T-helper 2 cell treated with Interferon-gamma antibody and Interleukin-4, amounts not matched to agents 5 μg/mL and 100 μg/mL, for 36 hours (primary cell): ENCODE measurements around the gene MYL6B.

Source experiments
- DNase-seq: peaks from one replicate; pipeline ENCODE4 v3.0.0; 2021; ENCODE audit warnings: low spot score
- H3K27ac Mint-ChIP-seq: one replicate; pipeline ENCODE4 v1.8.0; 2021; ENCODE audit warnings: mild to moderate bottlenecking, mixed read lengths
- H3K27me3 Mint-ChIP-seq: one replicate; pipeline ENCODE4 v1.8.0; 2021; ENCODE audit warnings: low read depth, mixed read lengths
- H3K36me3 Mint-ChIP-seq: one replicate; pipeline ENCODE4 v1.8.0; 2021; ENCODE audit warnings: low read depth, mixed read lengths
- H3K4me1 Mint-ChIP-seq: one replicate; pipeline ENCODE4 v1.8.0; 2021; ENCODE audit warnings: low read depth, mixed read lengths
- H3K4me3 Mint-ChIP-seq: one replicate; pipeline ENCODE4 v1.8.0; 2022; ENCODE audit warnings: mild to moderate bottlenecking, moderate library complexity, mixed read lengths
- H3K9me3 Mint-ChIP-seq: one replicate; pipeline ENCODE4 v1.8.0; 2021; ENCODE audit warnings: mixed read lengths

Gene MYL6B

DNA sequence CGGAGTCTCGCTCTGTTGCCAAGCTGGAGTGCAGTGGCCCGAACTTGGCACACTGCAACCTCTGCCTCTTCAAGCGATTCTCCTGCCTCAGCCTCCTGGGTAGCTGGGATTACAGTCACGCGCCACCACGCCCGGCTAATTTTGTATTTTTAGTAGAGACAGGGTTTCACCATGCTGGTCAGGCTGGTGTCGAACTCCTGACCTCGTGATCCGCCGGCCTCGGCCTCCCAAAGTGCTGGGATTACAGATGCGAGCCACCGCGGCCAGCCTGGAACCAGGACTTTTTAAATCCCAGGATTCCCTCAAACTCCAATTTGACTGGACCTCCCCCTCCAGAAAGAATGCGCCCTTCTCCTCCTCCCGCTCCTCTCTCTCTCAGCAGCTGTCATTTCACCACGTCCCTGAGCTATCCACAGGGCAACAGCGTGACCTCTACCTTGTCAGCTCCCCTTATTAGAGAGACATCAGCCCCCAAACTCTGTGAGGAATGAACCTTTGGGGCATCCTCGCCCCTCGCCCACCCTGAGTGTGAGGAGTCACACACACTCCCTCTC lies 22.4 kb upstream of the MYL6B start:
- peak overlapping the region; percentile 94 for H3K4me3 Mint-ChIP-seq
- no peaks in the 10 kb centered on the region for H3K27me3 Mint-ChIP-seq
- DNase-seq = no peak
- H3K27ac Mint-ChIP-seq = peak overlapping the region; percentile 91
- peaks cover 58% of the 10 kb centered on the region for H3K4me1 Mint-ChIP-seq
- peaks cover 58% of the 10 kb centered on the region for H3K36me3 Mint-ChIP-seq
- peaks cover 6% of the 10 kb centered on the region for H3K9me3 Mint-ChIP-seq

DNA sequence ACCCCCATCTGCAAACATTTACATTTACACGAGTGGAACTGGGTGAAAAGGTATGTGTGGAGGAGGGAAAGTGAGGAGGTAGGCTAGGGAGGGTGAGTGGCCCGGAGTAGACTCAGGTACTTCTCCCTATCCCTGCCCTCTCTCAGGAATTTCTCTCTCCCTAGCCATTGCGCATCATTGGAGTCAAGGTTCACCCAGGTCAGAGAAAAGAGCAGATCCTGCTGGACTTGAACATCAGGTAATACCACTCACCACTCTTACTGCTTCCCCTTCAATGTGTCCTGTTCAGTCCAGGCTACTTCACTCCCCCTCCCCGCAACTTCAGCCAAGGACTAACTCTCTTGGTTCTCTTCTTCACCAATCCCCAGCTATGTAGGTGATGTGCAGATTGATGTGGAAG lies 21.5 kb upstream of the MYL6B start:
- H3K36me3 Mint-ChIP-seq = peaks cover 64% of the 10 kb centered on the region
- H3K4me1 Mint-ChIP-seq = peaks cover 56% of the 10 kb centered on the region
- H3K27ac Mint-ChIP-seq = peak overlapping the region; percentile 62
- no peaks in the 10 kb centered on the region for H3K27me3 Mint-ChIP-seq
- DNase-seq = no peak
- peak overlapping the region; percentile 94 for H3K4me3 Mint-ChIP-seq
- H3K9me3 Mint-ChIP-seq = peaks cover 6% of the 10 kb centered on the region

DNA sequence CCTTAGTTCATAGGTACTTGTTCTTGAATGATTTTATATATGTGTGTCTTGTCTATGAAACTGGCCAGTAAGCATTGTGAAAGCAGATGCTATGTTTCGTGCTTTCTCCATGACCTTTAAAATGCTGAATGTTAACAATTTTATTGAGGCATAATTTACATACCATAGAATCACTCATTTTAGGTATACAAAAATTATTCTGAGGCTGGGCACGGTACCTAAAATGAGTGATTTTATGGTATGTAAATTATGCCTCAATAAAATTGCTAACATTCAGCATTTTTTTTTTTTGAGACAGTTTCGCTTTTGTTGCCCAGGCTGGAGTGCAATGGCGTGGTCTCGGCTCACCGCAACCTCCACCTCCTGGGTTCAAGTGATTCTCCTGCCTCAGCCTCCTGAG lies 17.5 kb upstream of the MYL6B start:
- H3K9me3 Mint-ChIP-seq = peaks cover 6% of the 10 kb centered on the region
- DNase-seq = no peak
- no peaks in the 10 kb centered on the region for H3K27me3 Mint-ChIP-seq
- peaks cover 89% of the 10 kb centered on the region for H3K36me3 Mint-ChIP-seq
- peaks cover 63% of the 10 kb centered on the region for H3K4me1 Mint-ChIP-seq
- H3K4me3 Mint-ChIP-seq = no peak overlapping the region
- H3K27ac Mint-ChIP-seq = no peak overlapping the region

DNA sequence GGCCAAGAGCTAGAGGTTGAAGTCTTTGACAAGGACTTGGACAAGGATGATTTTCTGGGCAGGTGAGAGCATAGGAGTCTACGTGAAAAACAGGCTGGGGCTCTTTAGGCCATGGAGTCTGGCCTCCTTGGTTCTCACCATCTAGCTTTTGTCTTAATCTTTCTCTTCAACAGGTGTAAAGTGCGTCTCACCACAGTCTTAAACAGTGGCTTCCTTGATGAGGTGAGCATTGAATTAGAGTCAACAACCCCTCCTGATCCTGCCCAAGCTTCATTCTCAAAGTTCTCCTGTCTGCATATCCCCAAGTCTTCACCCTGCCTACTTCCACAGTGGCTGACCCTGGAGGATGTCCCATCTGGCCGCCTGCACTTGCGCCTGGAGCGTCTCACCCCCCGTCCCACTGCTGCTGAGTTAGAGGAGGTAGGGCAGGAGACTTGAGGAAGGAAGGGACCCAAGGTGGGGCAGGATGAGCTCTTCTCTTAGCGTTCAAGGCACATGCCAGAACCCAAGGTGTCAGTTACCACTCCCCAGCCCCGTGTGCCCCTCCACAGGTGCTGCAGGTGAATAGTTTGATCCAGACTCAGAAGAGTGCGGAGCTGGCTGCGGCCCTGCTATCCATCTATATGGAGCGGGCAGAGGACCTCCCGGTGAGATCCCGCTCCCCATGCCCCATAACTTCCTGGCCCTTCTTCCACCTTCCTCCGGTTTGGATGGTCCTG lies 14.4 kb upstream of the MYL6B start:
- Mint-ChIP-seq H3K27ac (peak overlapping the region; percentile 80), H3K36me3 (peaks cover 86% of the 10 kb centered on the region), H3K4me3 (peak overlapping the region; percentile 48), H3K27me3 (no peaks in the 10 kb centered on the region), H3K9me3 (no peaks in the 10 kb centered on the region), H3K4me1 (peaks cover 55% of the 10 kb centered on the region)
- no peak for DNase-seq

DNA sequence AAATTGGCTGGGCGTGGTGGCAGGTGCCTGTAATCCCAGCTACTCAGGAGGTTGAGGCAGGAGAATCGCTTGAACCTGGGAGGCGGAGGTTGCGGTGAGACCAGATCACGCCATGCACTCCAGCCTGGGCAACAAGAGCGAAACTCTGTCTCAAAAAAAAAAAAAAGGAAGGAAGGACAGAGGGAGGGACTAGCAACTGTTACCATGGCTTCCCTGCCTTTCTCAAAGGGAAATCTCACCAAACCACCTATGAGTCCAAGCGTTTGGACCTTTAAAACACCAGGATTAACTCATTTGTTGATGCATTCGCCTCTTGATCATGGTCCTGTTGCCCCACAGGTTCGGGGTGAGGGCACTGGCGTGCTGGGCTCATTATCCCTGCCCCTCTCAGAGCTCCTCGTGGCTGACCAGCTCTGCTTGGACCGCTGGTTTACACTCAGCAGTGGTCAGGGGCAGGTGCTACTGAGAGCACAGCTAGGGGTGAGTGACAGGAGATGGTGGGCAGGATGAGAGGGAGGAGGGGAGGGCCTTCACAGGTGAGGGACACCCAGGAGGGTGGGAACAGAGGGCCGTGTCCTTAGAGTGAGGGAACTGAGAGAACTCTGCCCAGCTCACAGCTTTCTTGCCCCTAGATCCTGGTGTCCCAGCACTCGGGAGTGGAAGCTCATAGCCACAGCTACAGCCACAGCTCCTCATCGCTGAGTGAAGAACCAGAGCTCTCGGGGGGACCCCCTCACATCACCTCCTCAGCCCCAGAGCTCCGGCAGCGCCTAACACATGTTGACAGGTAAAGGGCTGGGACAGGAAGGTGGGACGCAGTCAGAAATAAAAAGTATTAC lies 10.2 kb upstream of the MYL6B start:
- no peak overlapping the region for H3K27ac Mint-ChIP-seq
- no peaks in the 10 kb centered on the region for H3K9me3 Mint-ChIP-seq

DNA sequence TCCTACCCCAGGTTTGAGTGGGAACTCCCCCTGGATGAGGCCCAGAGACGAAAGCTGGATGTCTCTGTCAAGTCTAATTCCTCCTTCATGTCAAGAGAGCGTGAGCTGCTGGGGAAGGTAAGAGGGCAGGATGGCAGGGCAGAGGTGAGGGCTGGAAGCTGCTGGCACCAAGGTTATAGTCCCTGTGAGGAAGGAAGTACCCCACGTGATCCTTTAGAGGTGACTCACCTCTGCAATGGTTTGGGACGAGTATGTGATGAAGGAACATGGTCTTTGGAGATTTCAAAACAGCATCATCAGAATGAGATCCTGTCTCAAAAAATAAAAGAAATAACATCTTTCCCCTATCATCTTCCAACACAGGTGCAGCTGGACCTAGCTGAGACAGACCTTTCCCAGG lies 9.2 kb upstream of the MYL6B start:
- no peaks in the 10 kb centered on the region for H3K27me3 Mint-ChIP-seq
- H3K4me1 Mint-ChIP-seq = peaks cover 34% of the 10 kb centered on the region
- H3K4me3 Mint-ChIP-seq = no peak overlapping the region
- no peaks in the 10 kb centered on the region for H3K9me3 Mint-ChIP-seq
- no peak for DNase-seq
- peaks cover 71% of the 10 kb centered on the region for H3K36me3 Mint-ChIP-seq
- H3K27ac Mint-ChIP-seq = peak overlapping the region; percentile 49

More for the DNA sequence above, 10.2 kb upstream of the MYL6B start:
- no peak for DNase-seq
- Mint-ChIP-seq H3K36me3 (peaks cover 82% of the 10 kb centered on the region), H3K27me3 (no peaks in the 10 kb centered on the region), H3K4me1 (peaks cover 43% of the 10 kb centered on the region), H3K4me3 (no peak overlapping the region)

DNA sequence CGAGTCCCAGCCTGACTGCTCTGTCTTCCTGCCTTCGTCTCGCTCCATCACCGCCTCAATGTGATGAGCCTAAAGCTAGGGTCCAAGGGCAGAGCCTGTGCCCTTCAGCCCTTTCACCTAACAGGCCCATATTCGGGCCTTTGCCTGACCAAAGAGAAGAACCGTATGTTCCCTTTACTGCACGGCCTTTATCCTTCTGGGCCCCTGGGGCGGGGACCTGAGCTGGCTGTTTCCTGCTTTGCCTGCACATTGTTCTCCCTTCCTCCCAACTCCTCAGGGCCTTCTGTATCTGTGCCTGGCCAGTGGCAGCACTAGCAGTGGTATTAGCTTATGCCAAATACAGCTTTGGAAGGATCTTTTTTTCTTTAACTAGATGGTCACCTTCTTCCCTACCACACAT lies 8.5 kb upstream of the MYL6B start:
- no peaks in the 10 kb centered on the region for H3K9me3 Mint-ChIP-seq
- peak overlapping the region; percentile 22 for H3K27ac Mint-ChIP-seq
- H3K4me1 Mint-ChIP-seq = peaks cover 27% of the 10 kb centered on the region
- no peak overlapping the region for H3K4me3 Mint-ChIP-seq
- H3K36me3 Mint-ChIP-seq = peaks cover 65% of the 10 kb centered on the region
- no peak for DNase-seq
- H3K27me3 Mint-ChIP-seq = no peaks in the 10 kb centered on the region

DNA sequence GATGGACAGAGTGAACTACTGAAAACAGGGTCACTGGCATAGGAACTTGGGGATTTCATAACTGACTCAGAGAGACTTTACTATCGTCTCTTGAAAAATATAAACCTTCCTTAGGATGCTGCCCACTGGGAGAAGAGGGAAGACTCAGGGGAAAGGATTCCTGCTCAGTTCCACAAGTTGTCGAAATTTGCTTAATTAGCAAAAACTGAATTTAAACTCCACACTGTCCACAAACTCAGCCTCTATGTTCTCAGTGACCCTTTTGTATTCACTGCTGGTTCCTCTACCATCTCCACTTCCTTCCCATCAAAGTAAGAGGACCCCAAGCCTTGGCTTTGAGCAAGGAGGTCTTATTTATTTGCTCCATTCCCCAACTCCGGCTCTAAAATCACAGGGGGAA lies 7.2 kb upstream of the MYL6B start:
- peaks cover 26% of the 10 kb centered on the region for H3K4me1 Mint-ChIP-seq
- no peak for DNase-seq
- H3K36me3 Mint-ChIP-seq = peaks cover 55% of the 10 kb centered on the region
- H3K9me3 Mint-ChIP-seq = no peaks in the 10 kb centered on the region
- no peaks in the 10 kb centered on the region for H3K27me3 Mint-ChIP-seq
- no peak overlapping the region for H3K4me3 Mint-ChIP-seq
- no peak overlapping the region for H3K27ac Mint-ChIP-seq

DNA sequence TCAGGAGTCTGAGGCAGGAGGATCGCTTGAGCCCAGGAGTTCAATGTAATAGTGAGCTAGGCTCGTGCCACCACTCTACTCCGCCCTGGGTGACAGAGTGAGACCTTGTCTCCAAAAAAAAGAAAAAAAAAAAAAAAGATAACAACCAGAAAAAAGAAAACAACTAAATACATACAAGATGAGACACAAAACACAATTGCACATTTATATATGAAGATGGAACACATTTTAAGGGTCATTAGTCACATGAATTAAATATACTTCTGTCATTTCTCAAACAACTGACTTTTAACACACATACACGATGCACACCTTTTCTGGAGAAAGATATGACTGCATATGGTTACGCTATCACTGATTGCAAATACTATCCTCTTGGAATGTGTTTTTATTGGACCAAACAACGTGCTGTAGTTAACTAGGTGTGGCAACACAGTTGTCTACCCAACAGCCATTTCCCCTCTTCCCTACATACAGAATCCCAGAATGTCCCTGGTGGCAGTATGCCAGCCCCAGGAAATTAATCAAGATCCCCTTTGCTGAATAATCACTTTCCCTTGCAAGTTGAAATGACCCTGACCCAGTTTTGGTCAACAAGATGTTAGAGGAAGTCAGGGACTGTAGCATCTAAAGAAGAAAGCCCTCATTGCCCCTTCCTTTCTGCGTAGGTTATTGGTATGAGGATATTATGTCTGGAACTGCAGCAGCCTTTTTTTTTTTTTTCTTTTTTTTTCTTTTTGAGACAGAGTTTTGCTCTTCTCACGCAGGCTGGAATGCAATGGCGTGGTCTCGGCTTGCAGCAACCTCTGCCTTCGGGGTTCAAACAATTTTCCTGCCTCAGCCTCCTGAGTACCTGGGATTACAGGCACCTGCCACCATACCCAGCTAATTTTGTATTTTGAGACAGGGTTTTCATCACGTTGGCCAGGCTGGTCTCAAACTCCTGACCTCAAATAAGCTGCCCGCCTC lies 5.6 kb upstream of the MYL6B start:
- Mint-ChIP-seq H3K27ac (peak overlapping the region; percentile 50), H3K4me1 (peaks cover 30% of the 10 kb centered on the region), H3K36me3 (peaks cover 44% of the 10 kb centered on the region), H3K27me3 (no peaks in the 10 kb centered on the region), H3K9me3 (no peaks in the 10 kb centered on the region), H3K4me3 (no peak overlapping the region)
- no peak for DNase-seq

DNA sequence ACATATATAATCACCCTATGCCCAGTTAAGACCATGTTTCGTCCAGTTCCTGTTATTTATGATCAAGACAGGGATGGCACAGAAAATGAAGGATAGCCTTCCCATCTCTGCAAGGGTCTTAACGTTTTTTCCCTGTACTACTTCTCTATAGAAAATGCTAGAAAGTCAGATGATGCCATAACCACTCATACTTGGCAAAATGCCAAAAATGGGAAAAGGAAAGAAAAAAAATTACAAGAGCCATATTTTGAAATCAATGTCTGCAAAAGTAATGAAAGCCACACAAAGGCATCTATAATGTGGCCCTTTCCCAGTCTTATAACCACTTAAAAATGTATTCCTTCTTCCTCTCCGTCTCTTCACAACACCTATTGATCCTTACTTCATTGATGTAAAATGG lies 1.8 kb upstream of the MYL6B start:
- Mint-ChIP-seq H3K27ac (peak overlapping the region; percentile 100), H3K36me3 (peaks cover 14% of the 10 kb centered on the region), H3K9me3 (no peaks in the 10 kb centered on the region), H3K4me1 (peaks cover 35% of the 10 kb centered on the region), H3K4me3 (peak overlapping the region; percentile 94), H3K27me3 (no peaks in the 10 kb centered on the region)
- DNase-seq = no peak

DNA sequence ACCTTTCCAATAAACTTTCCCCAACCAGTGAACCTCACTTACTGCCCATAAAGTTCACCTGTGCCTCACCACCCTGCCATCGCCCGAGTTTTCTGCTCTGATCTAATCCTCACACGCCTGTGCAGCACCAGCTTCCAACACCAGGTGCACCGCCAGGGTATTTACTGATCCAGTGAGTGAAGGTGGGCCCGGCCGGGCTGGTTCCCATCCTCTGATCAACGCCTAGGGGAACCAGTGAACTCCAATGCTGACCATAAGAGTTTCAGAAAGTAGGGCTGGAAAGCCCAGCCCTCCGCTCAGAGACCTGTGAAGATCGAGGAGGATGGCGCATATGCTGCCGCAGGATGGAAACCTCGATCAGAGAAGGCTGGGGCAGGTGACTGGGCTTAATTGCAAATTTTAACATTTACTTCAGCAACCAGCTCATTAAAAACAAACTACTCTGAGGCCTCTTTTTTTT lies 685 bp upstream of the MYL6B start:
- Mint-ChIP-seq H3K27ac (peak overlapping the region; percentile 100), H3K4me1 (peaks cover 36% of the 10 kb centered on the region), H3K36me3 (peaks cover 16% of the 10 kb centered on the region), H3K27me3 (no peaks in the 10 kb centered on the region), H3K4me3 (peak overlapping the region; percentile 94), H3K9me3 (no peaks in the 10 kb centered on the region)
- DNase-seq = peak; percentile 61

DNA sequence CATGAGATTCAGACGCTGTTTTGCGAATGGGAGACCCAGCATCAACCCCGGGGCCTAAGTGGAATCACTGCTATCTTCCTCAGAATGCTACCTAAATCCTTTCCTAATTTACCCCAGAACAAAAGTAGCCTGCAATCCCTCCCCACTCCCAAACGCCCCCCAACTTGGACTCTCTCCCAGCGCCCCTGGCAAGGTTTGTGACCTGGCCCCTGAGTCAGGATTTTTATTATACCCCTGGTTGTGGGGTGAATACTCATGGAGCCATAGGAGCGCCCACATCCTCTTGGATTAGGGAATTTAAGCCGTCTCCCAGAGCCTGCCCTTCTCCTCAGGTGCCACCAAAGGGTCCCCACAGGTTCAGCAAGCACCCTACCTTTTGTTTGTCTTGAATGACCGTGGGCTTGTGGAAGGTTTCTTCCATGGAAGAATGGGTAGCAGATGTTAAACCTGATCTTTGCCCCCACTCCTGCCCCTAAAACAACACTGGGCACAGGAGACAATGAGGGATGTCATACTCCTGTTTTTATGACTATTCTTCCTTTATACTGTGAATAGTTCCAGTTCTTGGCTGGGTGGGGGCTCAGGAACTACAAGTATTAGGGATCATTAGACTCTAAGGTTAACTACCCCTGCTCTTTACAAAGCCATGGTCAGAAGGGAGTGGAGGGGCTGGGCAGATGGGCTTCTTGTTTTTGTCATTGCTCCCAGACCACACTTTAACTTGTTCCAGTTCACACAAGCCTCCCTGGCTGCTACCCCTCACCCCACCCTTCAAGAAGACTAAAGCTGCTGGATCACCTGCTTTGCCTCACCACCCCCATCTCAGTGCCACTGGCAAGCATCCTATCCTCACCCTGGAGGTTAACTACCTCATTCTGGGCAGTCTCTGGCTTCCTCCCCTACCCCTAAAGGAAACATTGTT lies 630 bp downstream of the MYL6B start:
- H3K4me3 Mint-ChIP-seq = peak overlapping the region; percentile 94
- H3K36me3 Mint-ChIP-seq = peaks cover 17% of the 10 kb centered on the region
- peak overlapping the region; percentile 100 for H3K27ac Mint-ChIP-seq
- no peaks in the 10 kb centered on the region for H3K9me3 Mint-ChIP-seq
- no peak for DNase-seq
- H3K27me3 Mint-ChIP-seq = no peaks in the 10 kb centered on the region
- H3K4me1 Mint-ChIP-seq = peaks cover 36% of the 10 kb centered on the region
